HCT116 (cell line): ENCODE data around the gene C2orf92. TPM values are rescaled to one million over a fixed set of nuclear protein-coding genes. Genes with fewer than 3 reads are reported as not detected.

Experiments used
- ATAC-seq: fragments of 200-7000 bp; cut with Tn5 transposase; 2 replicates; pipeline ENCODE4 v1.9.1; 2020; ENCODE audit warnings: mild to moderate bottlenecking, moderate library complexity
- BruUV-seq: library from RNA; stranded (reverse); fragments of 400-500 nt; replicated peaks from 2 replicates; lab custom pipeline; 2021; lab: Mats Ljungman, UMichigan
- CTCF ChIA-PET: fragments of 300-600 bp; sonication (Branson Sonifier 250); formaldehyde crosslinking; loops from one replicate; lab custom pipeline; 2021; ENCODE audit warnings: antibody characterized with exemption; lab: Charles Lee
- POLR2A ChIA-PET: fragments of 300-600, 350-600 bp; sonication (Branson Sonifier 250); formaldehyde crosslinking; loops from one replicate; lab custom pipeline; 2021; ENCODE audit warnings: antibody characterized with exemption; lab: Charles Lee
- RAD21 ChIA-PET, 2 experiments: fragments of 300-600 bp; sonication (Branson Sonifier 250); formaldehyde crosslinking; loops; one replicate each; lab custom pipeline; 2023; ENCODE audit warnings: low total read pairs in 2 of 2; ENCODE audit not compliant: uncharacterized antibody in 2 of 2, unreplicated experiment in 2 of 2, low non-redundant PET in 1 of 2; lab: Charles Lee
- DNase-seq: peaks from one replicate; pipeline ENCODE4 v3.0.0-alpha.2; 2010; ENCODE audit warnings: low read depth, low spot score
- H2AFZ ChIP-seq: fragments of 200-600 bp; shearing (Covaris generic), sonication (generic); 2 replicates; pipeline ENCODE4 v1.6.1; 2017; ENCODE audit warnings: low read depth, mixed run types, mixed read lengths, antibody characterized with exemption, low read length; ENCODE audit not compliant: poor library complexity, severe bottlenecking
- H3K27ac ChIP-seq: 2 replicates; pipeline ENCODE4 v1.5.1; 2012; ENCODE audit warnings: low read depth, low read length
- H3K27me3 ChIP-seq: fragments of 200-600 bp; sonication (generic); 2 replicates; pipeline ENCODE4 v1.6.1; 2016; ENCODE audit warnings: mixed run types, low read length, mixed read lengths; ENCODE audit not compliant: insufficient read depth
- H3K36me3 ChIP-seq, 2 experiments: fragments of 200-500 bp in 1 of 2; fragments of 200-600 bp in 1 of 2; sonication (Bioruptor generic) in 1 of 2; sonication (generic) in 1 of 2; 2 replicates each; pipeline versions ENCODE4 v1.5.1 to v1.6.1; 2014 to 2016; ENCODE audit warnings: low read length in 2 of 2, inconsistent platforms in 1 of 2, mixed read lengths in 1 of 2, mixed run types in 1 of 2; ENCODE audit not compliant: insufficient read depth in 2 of 2, control insufficient read depth in 1 of 2
- H3K4me1 ChIP-seq, 2 experiments: fragments of 200-600 bp in 1 of 2; sonication (generic) in 1 of 2; 2 replicates each; pipeline versions ENCODE4 v1.5.1 to v1.6.1; 2012 to 2017; ENCODE audit warnings: low read length in 2 of 2, inconsistent platforms in 1 of 2, mild to moderate bottlenecking in 1 of 2, mixed read lengths in 1 of 2, mixed run types in 1 of 2, moderate library complexity in 1 of 2; ENCODE audit not compliant: insufficient read depth in 2 of 2, control insufficient read depth in 1 of 2
- H3K4me2 ChIP-seq: fragments of 200-600 bp; sonication (generic); 2 replicates; pipeline ENCODE4 v1.6.1; 2017; ENCODE audit warnings: mixed run types, low read length, mixed read lengths
- H3K4me3 ChIP-seq, 2 experiments: fragments of 200-600 bp in 1 of 2; sonication (generic) in 1 of 2; replicated peaks in 1 of 2; 2 replicates each; pipeline ENCODE4 v1.5.1; 2011 to 2016; ENCODE audit warnings: low read length in 2 of 2, control low read depth in 1 of 2, low read depth in 1 of 2, mild to moderate bottlenecking in 1 of 2, mixed read lengths in 1 of 2, mixed run types in 1 of 2
- H3K79me2 ChIP-seq: fragments of 200-600 bp; sonication (generic); 2 replicates; pipeline ENCODE4 v1.6.1; 2017; ENCODE audit warnings: mild to moderate bottlenecking, mixed run types, low read length, moderate library complexity, mixed read lengths; ENCODE audit not compliant: insufficient read depth
- H3K9ac ChIP-seq: fragments of 200-600 bp; sonication (generic); 2 replicates; pipeline ENCODE4 v1.6.1; 2016; ENCODE audit warnings: low read length, mixed read lengths
- H3K9me2 ChIP-seq: fragments of 200-600 bp; sonication (generic), shearing (Covaris generic); 2 replicates; pipeline ENCODE4 v1.6.1; 2017; ENCODE audit warnings: mixed run types, mild to moderate bottlenecking, moderate library complexity; ENCODE audit not compliant: insufficient read depth
- H3K9me3 ChIP-seq, 2 experiments: fragments of 200-500 bp in 1 of 2; fragments of 200-600 bp in 1 of 2; sonication (Bioruptor generic) in 1 of 2; sonication (generic) in 1 of 2; 2 replicates each; pipeline ENCODE4 v1.6.1; 2014 to 2017; ENCODE audit warnings: low read length in 2 of 2, mixed read lengths in 2 of 2, inconsistent platforms in 1 of 2, low read depth in 1 of 2, mild to moderate bottlenecking in 1 of 2, mixed run types in 1 of 2, moderate library complexity in 1 of 2; ENCODE audit not compliant: control insufficient read depth in 1 of 2, insufficient read depth in 1 of 2
- H4K20me1 ChIP-seq: fragments of 200-600 bp; sonication (generic), shearing (Covaris generic); 2 replicates; pipeline ENCODE4 v1.6.1; 2017; ENCODE audit warnings: mixed run types, mild to moderate bottlenecking, moderate library complexity; ENCODE audit not compliant: insufficient read depth
- CBX3 ChIP-seq: IDR thresholded peaks from 2 replicates; pipeline ENCODE4 v1.6.1; 2012; ENCODE audit warnings: low read depth
- CEBPB ChIP-seq: IDR thresholded peaks from 2 replicates; pipeline ENCODE4 v1.6.1; 2012; ENCODE audit warnings: low read depth
- EGR1 ChIP-seq: IDR thresholded peaks from 2 replicates; pipeline ENCODE4 v1.6.1; 2012; ENCODE audit warnings: low read depth
- ELF1 ChIP-seq: IDR thresholded peaks from 2 replicates; pipeline ENCODE4 v1.6.1; 2012; ENCODE audit warnings: low read depth, borderline replicate concordance
- EZH2 ChIP-seq: fragments of 200-600 bp; sonication (generic); IDR thresholded peaks from 2 replicates; pipeline ENCODE4 v1.6.1; 2017; ENCODE audit warnings: antibody characterized with exemption, mixed run types
- EZH2phosphoT487 ChIP-seq: fragments of 200-600 bp; IDR thresholded peaks from 2 replicates; pipeline ENCODE4 v1.6.1; 2018; ENCODE audit warnings: antibody characterized with exemption, borderline replicate concordance
- FOSL1 ChIP-seq: IDR thresholded peaks from 2 replicates; pipeline ENCODE4 v1.6.1; 2012; ENCODE audit warnings: low read depth
- JUND ChIP-seq: IDR thresholded peaks from 2 replicates; pipeline ENCODE4 v1.6.1; 2012
- MAX ChIP-seq: IDR thresholded peaks from 2 replicates; pipeline ENCODE4 v1.6.1; 2012
- POLR2AphosphoS5 ChIP-seq: IDR thresholded peaks from 2 replicates; pipeline ENCODE4 v1.6.1; 2011; ENCODE audit warnings: mild to moderate bottlenecking, low read depth, low read length, moderate library complexity
- RAD21 ChIP-seq: IDR thresholded peaks from 2 replicates; pipeline ENCODE4 v1.6.1; 2012; ENCODE audit warnings: low read depth, mild to moderate bottlenecking
- REST ChIP-seq: IDR thresholded peaks from 2 replicates; pipeline ENCODE4 v1.6.1; 2012; ENCODE audit warnings: low read depth
- SP1 ChIP-seq: IDR thresholded peaks from 2 replicates; pipeline ENCODE4 v1.6.1; 2012; ENCODE audit warnings: low read depth
- SRF ChIP-seq: IDR thresholded peaks from 2 replicates; pipeline ENCODE4 v1.6.1; 2012; ENCODE audit warnings: low read depth
- TCF7L2 ChIP-seq: IDR thresholded peaks from 2 replicates; pipeline ENCODE4 v1.7.0; 2011; ENCODE audit warnings: borderline replicate concordance, inconsistent platforms; ENCODE audit not compliant: insufficient read depth, insufficient read length; ENCODE audit errors: extremely low read depth
- YY1 ChIP-seq: IDR thresholded peaks from 2 replicates; pipeline ENCODE4 v1.6.1; 2011; ENCODE audit warnings: low read length, low read depth, moderate library complexity, mild to moderate bottlenecking; ENCODE audit not compliant: insufficient replicate concordance; ENCODE audit errors: extremely low read depth
- ZBTB33 ChIP-seq: IDR thresholded peaks from 2 replicates; pipeline ENCODE4 v1.6.1; 2011; ENCODE audit warnings: mild to moderate bottlenecking, low read length, moderate library complexity; ENCODE audit not compliant: insufficient replicate concordance; ENCODE audit errors: extremely low read depth
- ZFX ChIP-seq: fragments of 450-650 bp; IDR thresholded peaks from 2 replicates; pipeline ENCODE4 v1.6.1; 2017
- ZNF274 ChIP-seq: fragments of 200-500 bp; sonication (Bioruptor generic); IDR thresholded peaks from 2 replicates; pipeline ENCODE4 v1.6.1; 2014; ENCODE audit warnings: mild to moderate bottlenecking, low read depth, low read length, inconsistent platforms
- intact Hi-C: fragments of 100-400 bp; cut with micrococcal nuclease; formaldehyde crosslinking; loops from 2 replicates; pipeline ENCODE4 v1.10.0; 2022
- total RNA-seq: library from RNA; stranded (reverse); gene quantifications from one replicate; pipeline ENCODE4 v1.2.1, GENCODE V29; 2021; ENCODE audit not compliant: unreplicated experiment

The C2orf92 gene
- total RNA-seq, 1 experiment from 2014 or later = 3.0 TPM

- ChIA-PET CTCF (no interaction called here), POLR2A (no interaction called here), RAD21 (no interaction called here)
- BruUV-seq = no TSS peak
- no peak for DNase-seq
- Histone ChIP-seq H3K4me2 (no peak overlapping the region), H3K4me3 (no peak overlapping the region), H3K9me3 (no peaks in the 10 kb centered on the region), H3K36me3 (no peaks in the 10 kb centered on the region), H2AFZ (no peak overlapping the region), H3K9ac (no peak overlapping the region), H3K79me2 (no peaks in the 10 kb centered on the region), H4K20me1 (no peaks in the 10 kb centered on the region), H3K4me1 (peaks cover 0 to 6% of the 10 kb centered on the region in 2 experiments; a peak in 2 of 4 replicates), H3K27me3 (no peaks in the 10 kb centered on the region), H3K27ac (no peak overlapping the region), H3K9me2 (no peaks in the 10 kb centered on the region)
- ATAC-seq = no peak
- TF ChIP-seq TCF7L2 (no peak), CBX3 (no peak), YY1 (no peak), POLR2AphosphoS5 (no peak), EZH2 (no peak), ELF1 (no peak), EGR1 (no peak), RAD21 (no peak), JUND (no peak), ZNF274 (no peak), SP1 (no peak), EZH2phosphoT487 (no peak), CEBPB (no peak), ZFX (no peak), ZBTB33 (no peak), REST (no peak), MAX (no peak), SRF (no peak), FOSL1 (no peak)
- intact Hi-C loops = no loop called here
These were observed 43.3 kb downstream of the C2orf92 start for GRCh38 chr2:97712693-97713295.
